Rectal smooth muscle tissue (tissue), 1 donor: Measurements from ENCODE around the gene VWC2L.

ENCODE experiments used
- H3K27ac ChIP-seq: one replicate; pipeline ENCODE4 v1.7.0; 2013; ENCODE audit warnings: low read depth, low read length, inconsistent platforms
- H3K27me3 ChIP-seq: one replicate; pipeline ENCODE4 v1.7.0; 2013; ENCODE audit warnings: low read length; ENCODE audit not compliant: control insufficient read depth, insufficient read depth
- H3K36me3 ChIP-seq: one replicate; pipeline ENCODE4 v1.7.0; 2013; ENCODE audit warnings: low read length; ENCODE audit not compliant: control insufficient read depth, insufficient read depth
- H3K4me1 ChIP-seq: one replicate; pipeline ENCODE4 v1.7.0; 2013; ENCODE audit warnings: low read length; ENCODE audit not compliant: control insufficient read depth, insufficient read depth
- H3K4me3 ChIP-seq: one replicate; pipeline ENCODE4 v1.7.0; 2013; ENCODE audit warnings: low read length
- H3K9ac ChIP-seq: one replicate; pipeline ENCODE4 v1.7.0; 2013; ENCODE audit warnings: low read length

The VWC2L gene

DNA sequence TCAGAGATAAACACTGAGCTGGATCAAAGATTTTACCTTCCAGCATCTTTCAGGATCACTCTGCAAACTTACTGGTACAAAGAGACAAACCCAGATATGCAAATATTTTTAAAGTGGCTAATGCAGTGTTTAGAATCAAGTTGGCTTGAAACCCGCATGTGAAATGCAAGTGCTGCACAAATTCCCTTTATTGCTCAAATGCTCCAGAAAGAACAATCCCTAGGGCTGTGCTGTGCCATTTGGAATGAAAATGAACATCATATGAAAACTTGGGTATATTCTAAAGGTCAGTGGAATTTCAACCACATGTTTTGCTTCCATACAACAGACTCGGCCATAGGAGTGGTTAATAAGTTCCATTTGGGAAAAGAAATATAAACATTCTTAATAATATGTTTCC is 139.1 kb downstream of the VWC2L start:
- H3K36me3 ChIP-seq: no peaks in the 10 kb centered on the region
- H3K4me1 ChIP-seq: no peaks in the 10 kb centered on the region
- no peak overlapping the region for H3K27ac ChIP-seq
- no peak overlapping the region for H3K9ac ChIP-seq
- H3K4me3 ChIP-seq: no peak overlapping the region
- H3K27me3 ChIP-seq: no peaks in the 10 kb centered on the region

DNA sequence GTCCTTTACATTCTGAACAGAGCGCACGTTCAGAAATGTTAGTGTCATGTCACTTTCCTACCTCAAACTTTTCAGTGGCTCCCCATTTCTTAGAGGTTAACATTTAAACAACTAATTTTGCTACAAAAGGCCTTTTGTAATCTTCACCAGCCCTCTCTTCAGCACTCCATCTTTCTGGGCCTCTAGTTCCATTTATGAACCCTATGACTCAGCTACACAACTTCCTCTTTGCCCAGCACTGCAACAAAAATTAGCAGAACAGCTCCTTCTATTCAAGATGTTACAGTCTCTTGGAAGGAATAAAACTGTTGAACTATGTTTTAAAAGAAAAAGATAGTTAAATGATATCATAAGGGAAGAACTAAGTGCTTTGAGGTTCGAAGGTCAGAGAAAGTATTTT is 139.9 kb downstream of the VWC2L start:
- Histone ChIP-seq H3K36me3 (no peaks in the 10 kb centered on the region), H3K4me1 (no peaks in the 10 kb centered on the region), H3K27me3 (no peaks in the 10 kb centered on the region), H3K27ac (no peak overlapping the region), H3K4me3 (no peak overlapping the region), H3K9ac (no peak overlapping the region)

- H3K4me3 ChIP-seq: no peak overlapping the region
- no peaks in the 10 kb centered on the region for H3K36me3 ChIP-seq
- H3K9ac ChIP-seq: no peak overlapping the region
- H3K27me3 ChIP-seq: no peaks in the 10 kb centered on the region
- no peaks in the 10 kb centered on the region for H3K4me1 ChIP-seq
- H3K27ac ChIP-seq: no peak overlapping the region
These were observed 147.0 kb downstream of the VWC2L start for GRCh38 chr2:214557884-214558283.

GRCh38 chr2:214558341-214558740 is 147.5 kb downstream of the VWC2L start:
- H3K27me3 ChIP-seq: no peaks in the 10 kb centered on the region
- H3K4me3 ChIP-seq: no peak overlapping the region
- H3K27ac ChIP-seq: no peak overlapping the region
- H3K4me1 ChIP-seq: no peaks in the 10 kb centered on the region
- no peak overlapping the region for H3K9ac ChIP-seq
- no peaks in the 10 kb centered on the region for H3K36me3 ChIP-seq

GRCh38 chr2:214560176-214560575 is 149.3 kb downstream of the VWC2L start:
- Histone ChIP-seq H3K36me3 (no peaks in the 10 kb centered on the region), H3K4me1 (no peaks in the 10 kb centered on the region)

DNA sequence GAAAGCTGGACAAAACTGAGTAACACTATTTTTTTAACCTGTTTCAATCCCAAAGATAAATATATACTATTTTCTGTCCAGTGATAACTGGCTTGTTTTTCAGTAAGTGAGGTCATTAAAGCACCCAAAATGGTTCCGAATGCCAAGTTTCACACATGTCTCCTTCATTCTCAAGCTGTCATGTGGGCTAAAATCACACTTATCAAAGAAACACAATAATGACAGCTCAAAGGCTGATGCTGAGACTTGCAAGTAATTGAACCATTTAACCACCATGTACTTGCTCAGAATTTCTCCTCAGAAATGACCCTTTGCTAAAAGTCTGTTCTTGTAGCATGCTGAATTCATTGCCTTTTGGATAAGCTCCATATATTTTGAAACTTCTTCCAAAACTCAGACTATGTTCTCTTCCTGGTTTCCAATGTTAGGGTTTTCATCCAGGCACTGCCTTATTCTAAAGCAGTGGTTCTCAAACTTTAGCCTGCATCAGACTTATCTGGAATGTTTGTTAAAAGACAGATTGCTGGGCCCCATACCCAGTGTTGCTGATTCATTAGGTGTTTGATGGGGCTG is 149.8 kb downstream of the VWC2L start:
- Histone ChIP-seq H3K4me3 (no peak overlapping the region), H3K4me1 (no peaks in the 10 kb centered on the region), H3K27me3 (no peaks in the 10 kb centered on the region), H3K9ac (no peak overlapping the region), H3K27ac (no peak overlapping the region), H3K36me3 (no peaks in the 10 kb centered on the region)

More at GRCh38 chr2:214560176-214560575, 149.3 kb downstream of the VWC2L start:
- H3K9ac ChIP-seq: no peak overlapping the region
- H3K27ac ChIP-seq: no peak overlapping the region
- no peaks in the 10 kb centered on the region for H3K27me3 ChIP-seq
- no peak overlapping the region for H3K4me3 ChIP-seq

- no peak overlapping the region for H3K9ac ChIP-seq
- no peak overlapping the region for H3K4me3 ChIP-seq
- no peaks in the 10 kb centered on the region for H3K36me3 ChIP-seq
These were observed 154.4 kb downstream of the VWC2L start for GRCh38 chr2:214565246-214565645.

GRCh38 chr2:214566457-214566856 is 155.6 kb downstream of the VWC2L start:
- Histone ChIP-seq H3K36me3 (no peaks in the 10 kb centered on the region), H3K27ac (no peak overlapping the region), H3K9ac (no peak overlapping the region), H3K4me1 (no peaks in the 10 kb centered on the region), H3K4me3 (no peak overlapping the region), H3K27me3 (no peaks in the 10 kb centered on the region)

More at GRCh38 chr2:214565246-214565645, 154.4 kb downstream of the VWC2L start:
- H3K27me3 ChIP-seq: no peaks in the 10 kb centered on the region
- H3K27ac ChIP-seq: no peak overlapping the region
- no peaks in the 10 kb centered on the region for H3K4me1 ChIP-seq

DNA sequence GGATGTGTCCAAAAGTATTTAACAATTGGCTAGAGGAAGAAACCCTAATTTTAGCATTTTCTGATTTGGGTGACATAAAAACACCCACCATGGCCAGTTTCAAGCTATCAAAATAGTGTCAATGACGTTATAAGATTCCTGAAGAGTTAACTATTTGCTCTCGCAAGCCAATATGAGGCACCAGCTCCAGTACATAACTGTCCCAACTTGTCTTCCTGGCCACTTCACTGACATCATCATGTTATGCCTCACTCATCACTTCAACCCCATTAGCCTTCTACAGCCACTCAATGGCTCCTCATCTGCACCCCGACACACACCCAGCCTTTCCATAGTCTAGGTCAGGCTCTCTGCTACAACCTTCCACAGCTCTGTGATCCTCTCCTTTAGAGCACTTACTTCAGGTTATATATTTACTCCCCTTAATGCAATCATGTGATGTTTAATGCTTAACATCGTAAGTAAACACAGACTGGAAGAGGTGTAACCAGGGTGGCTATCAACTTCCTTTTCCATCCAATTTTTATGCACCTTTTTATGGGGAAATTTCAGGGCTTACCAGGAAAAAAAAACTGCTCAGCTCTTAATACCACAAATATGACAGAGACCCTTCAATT is 158.7 kb downstream of the VWC2L start:
- Histone ChIP-seq H3K4me3 (no peak overlapping the region), H3K27ac (no peak overlapping the region), H3K36me3 (no peaks in the 10 kb centered on the region)

DNA sequence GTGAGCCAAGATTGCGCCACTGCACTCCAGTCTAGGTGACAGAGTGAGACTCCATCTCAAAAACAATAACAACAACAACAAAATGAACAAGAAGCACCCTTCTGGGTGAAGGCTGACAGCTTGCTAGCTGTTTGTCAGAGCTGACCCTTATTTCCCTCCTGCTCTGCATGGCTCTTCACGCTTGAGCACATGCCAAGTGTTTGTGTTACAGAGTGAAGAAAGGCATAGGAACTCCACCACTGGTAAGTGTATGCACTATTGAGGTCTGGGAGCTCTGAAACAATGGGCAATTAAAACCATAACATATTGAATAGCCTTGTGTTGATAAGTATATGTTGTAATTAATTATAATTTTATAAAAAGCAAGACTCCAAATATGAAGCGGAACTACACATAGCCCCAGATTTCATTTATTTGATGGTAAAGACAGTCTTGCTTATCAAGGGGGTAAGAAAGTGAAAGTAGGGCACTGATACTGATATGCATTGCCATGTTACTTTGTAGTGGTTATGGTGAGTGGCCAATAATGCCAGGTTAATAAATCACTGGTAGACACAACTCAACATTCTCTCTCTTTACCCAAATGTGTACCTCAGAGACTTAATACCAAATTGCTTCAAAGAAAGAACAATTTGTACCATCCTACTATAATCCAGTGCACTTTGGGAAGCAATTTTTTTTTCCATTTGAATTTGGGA is 163.4 kb downstream of the VWC2L start:
- H3K4me1 ChIP-seq: no peaks in the 10 kb centered on the region
- no peak overlapping the region for H3K9ac ChIP-seq
- no peak overlapping the region for H3K27ac ChIP-seq
- no peak overlapping the region for H3K4me3 ChIP-seq
- no peaks in the 10 kb centered on the region for H3K27me3 ChIP-seq
- no peaks in the 10 kb centered on the region for H3K36me3 ChIP-seq

More for the DNA sequence above, 158.7 kb downstream of the VWC2L start:
- Histone ChIP-seq H3K4me1 (no peaks in the 10 kb centered on the region), H3K9ac (no peak overlapping the region), H3K27me3 (no peaks in the 10 kb centered on the region)

- Histone ChIP-seq H3K9ac (no peak overlapping the region), H3K4me3 (no peak overlapping the region), H3K27ac (no peak overlapping the region), H3K4me1 (no peaks in the 10 kb centered on the region), H3K36me3 (no peaks in the 10 kb centered on the region), H3K27me3 (no peaks in the 10 kb centered on the region)
These were observed 164.2 kb downstream of the VWC2L start for GRCh38 chr2:214575030-214575429.

DNA sequence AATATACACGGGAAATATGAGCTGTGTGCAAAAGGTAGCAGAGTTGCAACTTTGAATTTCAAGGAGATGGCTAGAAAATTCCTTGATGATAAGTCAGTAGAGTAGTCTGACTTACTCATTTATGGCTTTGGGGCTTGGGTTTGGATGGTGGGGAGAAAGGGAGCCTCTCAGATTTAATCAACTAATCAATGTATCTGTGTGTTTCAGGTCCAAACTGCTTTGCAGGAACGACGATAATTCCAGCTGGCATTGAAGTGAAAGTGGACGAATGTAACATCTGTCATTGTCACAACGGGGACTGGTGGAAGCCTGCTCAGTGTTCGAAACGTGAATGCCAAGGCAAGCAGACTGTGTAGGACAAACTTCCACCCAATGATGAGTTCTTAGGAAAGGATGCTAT is 164.6 kb downstream of the VWC2L start:
- Histone ChIP-seq H3K4me3 (no peak overlapping the region), H3K4me1 (no peaks in the 10 kb centered on the region), H3K9ac (no peak overlapping the region), H3K27me3 (no peaks in the 10 kb centered on the region), H3K27ac (no peak overlapping the region), H3K36me3 (no peaks in the 10 kb centered on the region)

- Histone ChIP-seq H3K4me3 (no peak overlapping the region), H3K27ac (no peak overlapping the region), H3K4me1 (no peaks in the 10 kb centered on the region), H3K9ac (no peak overlapping the region), H3K27me3 (no peaks in the 10 kb centered on the region), H3K36me3 (no peaks in the 10 kb centered on the region)
These were observed 166.9 kb downstream of the VWC2L start for GRCh38 chr2:214577769-214578168.
